Loucy (cell line): Measurements from ENCODE around the gene RPL35A.
"Not testable (repeated sequence)": the region's sequence is repeated elsewhere in the genome, so short reads cannot be mapped to it uniquely, and the experiment has no call there.

Source experiments
- H2AFZ ChIP-seq: fragments of 200-600 bp; sonication (generic); 2 replicates; pipeline ENCODE4 v1.6.0; 2016; ENCODE audit warnings: antibody characterized with exemption, mild to moderate bottlenecking, low read length, moderate library complexity
- H3F3A ChIP-seq: fragments of 200-600 bp; 2 replicates; pipeline ENCODE4 v1.6.0; 2016; ENCODE audit warnings: antibody characterized with exemption, low read depth, mild to moderate bottlenecking
- H3K27me3 ChIP-seq: fragments of 200-600 bp; sonication (generic); 2 replicates; pipeline ENCODE4 v1.6.1; 2014; ENCODE audit warnings: low read length, mild to moderate bottlenecking; ENCODE audit not compliant: insufficient read depth, poor library complexity, severe bottlenecking
- H3K36me3 ChIP-seq: fragments of 200-600 bp; sonication (generic); 2 replicates; pipeline ENCODE4 v1.6.1; 2016; ENCODE audit warnings: low read length; ENCODE audit not compliant: insufficient read depth
- H3K4me1 ChIP-seq: fragments of 200-600 bp; sonication (generic); 2 replicates; pipeline ENCODE4 v1.5.1; 2014; ENCODE audit warnings: low read length, mild to moderate bottlenecking; ENCODE audit not compliant: insufficient read depth, poor library complexity, severe bottlenecking
- H3K4me2 ChIP-seq: fragments of 200-600 bp; sonication (generic); 2 replicates; pipeline ENCODE4 v1.6.0; 2014; ENCODE audit warnings: antibody characterized with exemption, low read length, low read depth, mild to moderate bottlenecking; ENCODE audit not compliant: poor library complexity, severe bottlenecking
- H3K4me3 ChIP-seq: fragments of 200-600 bp; sonication (generic); 2 replicates; pipeline ENCODE4 v1.5.1; 2014; ENCODE audit warnings: low read length, mild to moderate bottlenecking, mixed read lengths; ENCODE audit not compliant: poor library complexity, severe bottlenecking
- H3K79me2 ChIP-seq: fragments of 200-600 bp; sonication (generic); 2 replicates; pipeline ENCODE4 v1.6.1; 2014; ENCODE audit warnings: low read length; ENCODE audit not compliant: insufficient read depth
- H3K9ac ChIP-seq: fragments of 200-600 bp; sonication (generic); 2 replicates; pipeline ENCODE4 v1.6.0; 2014; ENCODE audit warnings: mild to moderate bottlenecking, low read depth, low read length, moderate library complexity; ENCODE audit not compliant: poor library complexity, severe bottlenecking
- H3K9me2 ChIP-seq: fragments of 200-600 bp; sonication (generic); replicated peaks from 2 replicates; pipeline ENCODE4 v1.6.1; 2016; ENCODE audit warnings: low read depth, low read length, mixed read lengths
- H3K9me3 ChIP-seq: fragments of 200-600 bp; sonication (generic); 2 replicates; pipeline ENCODE4 v1.6.1; 2014; ENCODE audit warnings: mild to moderate bottlenecking, antibody characterized with exemption, low read length, low read depth; ENCODE audit not compliant: insufficient read depth
- H4K20me1 ChIP-seq: fragments of 200-600 bp; sonication (generic); 2 replicates; pipeline ENCODE4 v1.6.0; 2014; ENCODE audit warnings: antibody characterized with exemption, low read length, mild to moderate bottlenecking; ENCODE audit not compliant: insufficient read depth, poor library complexity, severe bottlenecking
- CTCF ChIP-seq: fragments of 200-600 bp; sonication (generic); conservative IDR thresholded peaks from 2 replicates; pipeline ENCODE4 v1.5.1; 2014; ENCODE audit warnings: mild to moderate bottlenecking, antibody characterized with exemption, low read length
- EZH2phosphoT487 ChIP-seq: fragments of 200-600 bp; IDR thresholded peaks from 2 replicates; pipeline ENCODE4 v1.6.1; 2018; ENCODE audit warnings: antibody characterized with exemption, mild to moderate bottlenecking, moderate library complexity, borderline replicate concordance

Gene RPL35A

DNA sequence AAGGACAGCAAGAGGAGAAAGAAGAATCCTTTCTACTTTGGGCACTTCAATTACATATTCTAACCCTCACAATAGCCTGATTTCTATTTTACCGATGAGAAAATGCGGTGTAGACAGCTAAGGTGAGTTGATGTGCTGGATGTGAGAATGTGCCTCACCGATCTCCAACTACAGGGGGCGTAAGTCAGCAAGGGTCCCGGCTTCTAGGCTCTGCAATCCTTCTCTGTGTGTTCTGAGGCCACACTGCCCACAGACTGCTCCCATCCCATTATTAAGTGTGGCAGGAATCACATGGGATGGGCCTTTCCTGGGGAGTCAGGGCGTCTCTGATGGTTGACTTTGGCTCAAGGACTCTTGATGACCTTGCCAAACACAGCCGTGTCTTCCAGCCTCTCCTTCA is 23.6 kb upstream of the RPL35A start:
- H3K79me2 ChIP-seq = no peaks in the 10 kb centered on the region
- no peaks in the 10 kb centered on the region for H3K9me2 ChIP-seq
- no peak overlapping the region for H3K4me3 ChIP-seq
- no peak overlapping the region for H2AFZ ChIP-seq
- H3K4me1 ChIP-seq = no peaks in the 10 kb centered on the region
- TF ChIP-seq EZH2phosphoT487 = no peak
- TF ChIP-seq CTCF = peak; percentile 68
- no peaks in the 10 kb centered on the region for H3K9me3 ChIP-seq
- no peak overlapping the region for H3K4me2 ChIP-seq
- no peaks in the 10 kb centered on the region for H3F3A ChIP-seq
- H3K27me3 ChIP-seq = no peaks in the 10 kb centered on the region
- H4K20me1 ChIP-seq = no peaks in the 10 kb centered on the region
- no peaks in the 10 kb centered on the region for H3K36me3 ChIP-seq
- no peak overlapping the region for H3K9ac ChIP-seq

DNA sequence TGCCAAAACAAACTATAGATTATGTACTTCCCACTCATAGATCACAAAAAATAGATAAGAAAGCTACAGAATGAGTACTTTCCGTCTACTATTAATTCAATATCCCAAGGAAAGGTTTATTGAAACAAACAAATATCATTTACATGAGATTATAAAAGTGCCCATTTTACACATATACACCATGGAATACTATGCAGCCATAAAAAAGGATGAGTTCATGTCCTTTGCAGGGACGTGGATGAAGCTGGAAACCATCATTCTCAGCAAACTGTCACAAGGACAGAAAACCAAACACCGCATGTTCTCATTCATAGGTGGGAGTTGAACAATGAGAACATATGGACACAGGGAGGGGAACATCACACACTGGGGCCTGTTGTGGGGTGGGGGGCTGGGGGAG is 22.4 kb upstream of the RPL35A start:
- not testable (repeated sequence) for H3F3A ChIP-seq, H3K4me1 ChIP-seq, H3K79me2 ChIP-seq, H3K9me3 ChIP-seq, H3K36me3 ChIP-seq, H3K27me3 ChIP-seq, H4K20me1 ChIP-seq, H3K9ac ChIP-seq, H3K4me2 ChIP-seq, H2AFZ ChIP-seq, H3K9me2 ChIP-seq, H3K4me3 ChIP-seq

DNA sequence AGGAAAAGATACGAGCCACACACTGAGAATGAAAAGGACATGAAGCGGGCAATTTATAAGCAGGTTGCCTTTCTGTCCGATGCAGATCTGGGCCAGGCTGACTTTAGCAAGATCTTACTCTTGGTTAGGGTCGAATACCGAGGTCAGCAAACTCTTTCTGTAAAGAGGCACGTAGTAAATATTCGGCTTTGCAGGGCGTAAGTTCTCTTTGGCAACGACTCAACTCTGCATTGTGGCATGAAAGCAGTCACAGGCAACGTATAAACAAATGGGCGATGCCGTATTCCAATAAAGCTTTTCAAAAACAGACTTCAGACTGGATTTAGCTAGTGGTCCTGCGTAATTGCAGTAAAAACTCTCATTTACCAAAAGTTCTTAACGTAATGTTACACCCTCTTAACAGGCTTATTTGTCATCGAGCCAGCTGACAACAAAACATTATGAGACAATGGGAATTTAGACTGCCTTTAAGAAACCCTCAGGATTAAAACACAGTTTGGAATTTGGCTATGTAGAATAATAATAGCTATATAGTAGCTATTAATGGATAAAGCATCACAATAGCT is 13.1 kb upstream of the RPL35A start:
- Histone ChIP-seq H3K9ac (no peak overlapping the region), H3K9me3 (no peaks in the 10 kb centered on the region), H3K4me3 (no peak overlapping the region), H4K20me1 (no peaks in the 10 kb centered on the region), H3K4me2 (no peak overlapping the region), H3K9me2 (no peaks in the 10 kb centered on the region), H3K4me1 (peaks cover 5% of the 10 kb centered on the region), H2AFZ (no peak overlapping the region), H3K36me3 (no peaks in the 10 kb centered on the region), H3K79me2 (no peaks in the 10 kb centered on the region), H3K27me3 (no peaks in the 10 kb centered on the region), H3F3A (no peaks in the 10 kb centered on the region)
- TF ChIP-seq EZH2phosphoT487 (no peak), CTCF (no peak)

- Histone ChIP-seq H3K9me3 (no peaks in the 10 kb centered on the region), H4K20me1 (no peaks in the 10 kb centered on the region), H3K36me3 (no peaks in the 10 kb centered on the region), H2AFZ (no peak overlapping the region), H3K9me2 (no peaks in the 10 kb centered on the region), H3K4me1 (peaks cover 6% of the 10 kb centered on the region), H3K9ac (no peak overlapping the region), H3F3A (no peaks in the 10 kb centered on the region), H3K4me3 (no peak overlapping the region), H3K79me2 (no peaks in the 10 kb centered on the region), H3K4me2 (no peak overlapping the region), H3K27me3 (no peaks in the 10 kb centered on the region)
- TF ChIP-seq EZH2phosphoT487 (no peak), CTCF (no peak)
These were observed 9.1 kb upstream of the RPL35A start for GRCh38 chr3:197940745-197941384.
